Nucleus accumbens (tissue), 56 donors: ENCODE data around the gene NOTO.
"Not testable (repeated sequence)": the region's sequence is repeated elsewhere in the genome, so short reads cannot be mapped to it uniquely, and the experiment has no call there.

ENCODE experiments used
- DNase-seq, 56 donors: peaks; one replicate each; lab custom pipeline; 2025; lab: John Stamatoyannopoulos, UW

The NOTO gene

GRCh38 chr2:73202156-73203054, at the start of gene NOTO:
Gene NOTO (plus strand): TSS chr2:73202574. CDS start chr2:73202667, 93 bp downstream.
- DNase-seq: no peak

- peak in 41 of 56 donors; percentile 2 to 77 (median 36) for DNase-seq
These were observed 45.7 kb upstream of the NOTO start for GRCh38 chr2:73156539-73157124.

- DNase-seq: no peak
These were observed 39.5 kb upstream of the NOTO start for GRCh38 chr2:73162856-73163391.

DNA sequence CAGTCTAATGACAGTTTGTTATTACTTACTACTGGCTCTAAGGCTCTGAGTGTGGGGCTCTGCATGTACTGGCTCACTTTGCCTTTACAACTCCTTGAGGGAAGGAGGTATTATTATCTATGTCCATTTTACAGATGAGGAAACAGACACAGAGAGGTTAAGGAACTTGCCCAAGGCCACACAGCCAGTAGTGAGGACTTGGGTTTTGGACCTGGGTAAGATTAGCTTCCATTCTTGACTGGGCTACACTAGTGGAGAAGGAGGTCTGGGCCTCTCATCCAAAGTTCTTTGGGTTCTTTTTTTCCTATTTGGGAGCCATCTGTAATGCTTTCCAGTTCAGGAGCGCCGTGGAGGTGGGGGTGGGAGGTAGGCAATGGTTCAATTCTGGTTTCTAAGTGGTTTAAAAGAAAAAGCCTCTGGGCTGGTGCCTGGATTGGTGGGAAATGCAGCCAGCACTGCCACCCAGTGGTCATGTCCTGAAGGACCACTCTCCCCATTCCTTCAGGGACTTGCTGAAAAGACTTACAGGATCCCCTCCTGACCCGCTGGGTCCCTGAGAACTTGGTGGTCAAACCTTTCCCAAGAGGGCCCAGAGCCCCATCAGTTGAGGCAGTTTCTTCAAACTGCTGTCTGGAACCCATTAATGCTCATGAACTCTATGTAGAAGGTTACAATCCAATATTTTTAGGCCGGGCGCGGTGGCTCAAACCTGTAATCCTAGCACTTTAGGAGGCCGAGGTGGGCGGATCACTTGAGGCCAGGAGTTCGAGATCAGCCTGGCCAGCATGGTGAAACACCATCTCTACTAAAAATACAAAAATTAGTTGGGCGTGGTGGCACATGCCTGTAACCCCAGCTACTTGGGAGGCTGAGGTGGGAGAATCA, 38.6 kb upstream of the NOTO start:
- DNase-seq: peak in 43 of 56 donors; percentile 6 to 78 (median 44)

DNA sequence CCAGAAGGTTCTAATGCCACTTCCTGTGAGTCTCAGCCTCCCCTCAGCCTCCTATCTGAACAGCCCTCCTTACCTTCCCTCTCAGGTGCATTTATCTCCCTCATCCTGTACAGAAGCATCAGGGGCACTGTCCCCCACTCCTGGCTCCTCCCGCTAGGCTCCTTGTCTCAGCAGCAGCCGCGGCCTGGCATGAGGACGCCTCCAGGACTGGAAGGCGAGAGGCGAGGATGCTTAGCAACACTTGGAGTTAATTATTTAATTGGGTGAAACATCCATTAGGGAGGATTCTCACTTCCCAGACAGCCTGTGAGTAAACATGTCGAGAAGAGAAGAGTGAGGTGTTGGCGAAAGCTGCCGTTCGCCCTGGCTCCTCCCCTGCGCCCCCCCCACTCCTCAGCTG, 36.4 kb upstream of the NOTO start:
- not testable (repeated sequence) for DNase-seq

DNA sequence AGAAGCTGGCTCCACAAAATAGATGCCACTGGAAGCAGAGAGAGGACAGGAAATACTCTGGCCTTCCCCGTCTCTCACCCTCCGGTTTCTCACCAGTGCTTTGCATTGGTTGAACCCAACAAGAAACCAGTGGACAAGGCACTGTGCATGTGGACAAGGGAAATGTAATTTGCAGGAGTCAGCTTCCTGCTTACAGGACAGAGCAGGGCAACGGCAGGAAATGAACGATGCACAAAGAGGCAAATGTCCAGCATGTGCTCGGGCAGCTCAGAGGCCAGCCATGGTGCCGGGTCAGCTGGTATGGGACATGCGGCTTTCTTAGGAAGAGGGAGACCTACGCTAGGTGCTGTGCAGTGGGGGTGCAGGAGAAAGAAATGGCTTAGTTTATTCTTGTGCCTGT, 35.6 kb upstream of the NOTO start:
- DNase-seq: not testable (repeated sequence)

GRCh38 chr2:73168348-73168747, 34.0 kb upstream of the NOTO start:
- not testable (repeated sequence) for DNase-seq

GRCh38 chr2:73170341-73170740, 32.0 kb upstream of the NOTO start:
- DNase-seq: not testable (repeated sequence)

GRCh38 chr2:73172963-73173362, 29.4 kb upstream of the NOTO start:
- peak in 23 of 56 donors; percentile 3 to 61 (median 29) for DNase-seq

GRCh38 chr2:73173781-73174180, 28.6 kb upstream of the NOTO start:
- no peak for DNase-seq

- no peak for DNase-seq
These were observed 28.1 kb upstream of the NOTO start for GRCh38 chr2:73174244-73174643.

DNA sequence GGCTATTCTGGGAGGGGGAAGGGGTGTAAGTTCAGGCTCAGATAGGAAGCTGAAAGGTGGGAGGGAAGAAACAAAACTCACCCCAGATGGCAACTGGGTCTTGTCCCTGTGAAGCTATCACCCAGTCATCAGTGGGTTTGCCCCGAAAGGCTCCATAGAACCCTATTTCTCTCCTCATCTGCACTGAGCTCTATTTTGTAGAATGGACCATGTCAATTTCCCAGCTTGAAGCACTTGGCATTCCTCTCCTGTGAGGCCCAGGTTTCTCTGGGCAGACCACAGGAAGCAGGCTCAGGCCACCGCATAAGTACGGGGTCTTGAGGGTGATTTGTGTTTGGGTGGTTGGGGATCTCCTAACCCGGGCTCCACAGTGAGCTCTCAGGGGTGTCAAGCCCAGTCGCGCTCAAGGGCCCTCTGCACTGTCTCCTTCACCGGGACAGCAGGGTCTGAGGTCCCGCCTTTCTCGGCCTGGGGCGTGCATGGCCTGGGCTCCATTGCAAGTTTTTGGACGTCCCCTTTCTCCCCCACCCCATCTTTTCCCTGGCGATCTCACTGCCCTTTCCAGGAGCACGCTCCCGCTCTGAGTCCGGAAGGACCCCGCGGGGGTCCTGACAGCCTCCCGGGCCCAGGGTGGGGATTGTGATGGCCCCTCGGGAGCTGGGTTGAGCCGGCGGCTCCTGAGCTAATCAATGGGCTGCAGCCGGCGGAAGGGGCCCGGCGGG, 27.3 kb upstream of the NOTO start:
- DNase-seq: no peak

- DNase-seq: peak in 31 of 56 donors; percentile 5 to 72 (median 32)
These were observed 26.6 kb upstream of the NOTO start for GRCh38 chr2:73175663-73176204.

DNA sequence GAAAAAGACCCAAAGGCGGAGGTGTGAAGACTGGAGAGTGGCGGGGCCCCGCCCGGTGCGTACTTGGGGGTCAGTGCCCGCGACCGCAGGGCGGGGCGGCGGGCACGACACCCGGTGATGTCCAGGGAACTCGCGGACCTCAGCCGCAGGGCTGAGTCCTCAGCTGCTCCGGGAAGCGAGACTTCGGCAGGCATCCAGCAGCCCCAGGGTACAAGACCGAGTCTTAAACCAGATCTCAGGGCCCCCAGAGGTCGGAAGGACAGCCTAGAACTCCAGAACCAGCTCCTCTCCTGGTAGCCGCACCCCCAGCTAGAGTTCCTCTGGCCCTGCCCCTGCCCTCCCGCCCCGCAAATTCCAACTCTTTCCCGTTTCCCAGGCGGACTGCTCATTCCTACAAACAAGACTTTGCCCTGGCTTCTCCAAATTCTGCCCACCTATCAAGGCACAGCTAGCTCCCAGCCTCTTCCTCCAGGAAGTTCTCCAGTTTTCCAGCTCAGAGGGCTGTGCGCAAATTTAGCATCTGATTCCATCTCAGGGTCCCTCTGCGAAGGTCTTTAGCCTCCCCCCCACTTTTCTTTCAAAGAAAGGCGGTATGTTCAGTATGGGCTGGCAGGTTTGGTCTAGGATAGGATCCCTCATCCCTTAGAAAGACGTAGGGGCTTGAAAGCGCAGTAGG, 26.0 kb upstream of the NOTO start:
- DNase-seq: no peak

DNA sequence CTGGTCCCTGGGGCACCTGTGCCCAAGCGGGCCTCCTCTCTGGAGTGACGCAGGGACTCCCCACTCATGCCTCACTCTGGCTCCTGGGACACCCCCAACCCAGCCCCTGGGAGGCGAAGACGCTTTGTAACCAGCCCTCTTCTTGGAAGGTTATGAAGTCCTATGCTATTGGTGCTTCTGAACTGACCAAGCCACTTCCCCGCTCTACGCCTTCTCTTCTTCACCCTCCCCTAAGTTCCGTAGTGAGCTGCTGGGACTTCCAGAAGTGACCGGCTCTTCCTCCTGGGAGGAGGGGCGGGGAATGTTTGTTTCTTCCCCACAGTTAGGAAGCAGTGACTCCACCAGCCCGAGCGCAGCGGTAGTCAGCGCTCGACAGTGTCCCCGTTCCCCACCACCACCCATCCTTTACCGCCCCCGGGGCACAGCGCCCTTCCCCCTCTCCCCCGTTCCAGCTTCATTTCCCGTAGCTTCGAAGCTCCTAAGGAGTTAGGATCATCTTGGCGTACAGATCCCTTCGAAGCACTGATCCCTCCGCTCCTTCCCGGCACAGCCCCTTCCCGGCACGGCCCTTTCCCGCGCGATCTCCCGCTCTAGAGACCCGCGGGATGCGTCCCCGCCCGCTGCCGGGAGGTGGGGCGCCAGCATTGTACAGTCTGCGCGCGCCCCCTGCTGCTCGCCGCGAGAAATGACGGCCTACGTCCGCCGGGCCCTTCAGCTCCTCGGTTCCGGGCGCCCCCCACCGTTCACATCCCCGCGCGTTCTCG, 25.3 kb upstream of the NOTO start:
- DNase-seq: peak in 54 of 56 donors; percentile 25 to 94 (median 72)

DNA sequence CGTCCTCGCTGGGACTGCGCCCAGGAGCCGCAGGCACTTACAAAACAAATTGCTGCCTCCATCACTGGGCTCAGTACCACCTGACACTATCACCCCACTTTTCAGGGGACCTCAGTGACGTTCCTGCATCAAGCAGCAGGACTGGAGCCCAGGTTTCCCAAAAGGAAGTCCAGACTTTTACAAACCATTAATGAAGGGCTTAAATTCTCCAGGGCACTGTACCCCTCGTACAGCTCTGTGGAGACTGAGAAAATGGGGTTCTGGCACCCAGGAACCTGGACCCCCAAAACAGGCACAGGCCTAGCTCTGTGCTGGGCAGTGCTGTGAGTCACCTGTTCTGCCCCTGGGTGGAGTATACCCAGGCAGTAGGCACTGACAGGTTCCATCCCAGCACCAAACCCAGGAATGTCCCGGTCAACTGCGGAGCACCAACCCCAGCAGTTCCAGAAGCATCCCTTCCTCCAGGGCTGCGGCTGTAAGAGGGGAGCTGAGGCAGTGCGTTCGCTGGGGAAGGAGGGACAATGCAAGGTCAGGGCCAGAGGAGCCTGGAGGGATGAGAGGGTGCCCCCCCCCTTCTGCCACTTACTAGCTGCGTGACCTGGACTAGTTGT, 24.6 kb upstream of the NOTO start:
- no peak for DNase-seq

GRCh38 chr2:73185965-73186364, 16.4 kb upstream of the NOTO start:
- no peak for DNase-seq

- DNase-seq: no peak
These were observed 14.8 kb upstream of the NOTO start for GRCh38 chr2:73187549-73187948.
